ENCODE results near the gene HAL. TPM values are rescaled to one million over a fixed set of nuclear protein-coding genes. Genes with fewer than 3 reads are reported as not detected.

Gene HAL
- total RNA-seq, 1 experiment from 2014 or later: 0.39 TPM

- CTCF ChIA-PET: no interaction called here
- no peaks in the 10 kb centered on the region for H3K27me3 Mint-ChIP-seq (ENCODE audit: low read depth)
- no peaks in the 10 kb centered on the region for H3K4me1 Mint-ChIP-seq
- peaks cover 62% of the 10 kb centered on the region for H3K36me3 Mint-ChIP-seq
- DNase-seq (ENCODE audit: low spot score) (no peak), ATAC-seq (no peak)
- H3K9me3 Mint-ChIP-seq: no peaks in the 10 kb centered on the region
- H3K27ac Mint-ChIP-seq: no peak overlapping the region
- POLR2A ChIA-PET: no interaction called here
- H3K4me3 Mint-ChIP-seq: no peak overlapping the region
- TF ChIP-seq ZNF121 (CRISPR knock-in tag; IDR thresholded peaks at IDR 0.05): peak; percentile 84
- no peak for TF ChIP-seq TEAD1 (CRISPR knock-in tag; IDR thresholded peaks at IDR 0.05)
These were observed 29.4 kb upstream of the HAL start for GRCh38 chr12:96025518-96025917.

DNA sequence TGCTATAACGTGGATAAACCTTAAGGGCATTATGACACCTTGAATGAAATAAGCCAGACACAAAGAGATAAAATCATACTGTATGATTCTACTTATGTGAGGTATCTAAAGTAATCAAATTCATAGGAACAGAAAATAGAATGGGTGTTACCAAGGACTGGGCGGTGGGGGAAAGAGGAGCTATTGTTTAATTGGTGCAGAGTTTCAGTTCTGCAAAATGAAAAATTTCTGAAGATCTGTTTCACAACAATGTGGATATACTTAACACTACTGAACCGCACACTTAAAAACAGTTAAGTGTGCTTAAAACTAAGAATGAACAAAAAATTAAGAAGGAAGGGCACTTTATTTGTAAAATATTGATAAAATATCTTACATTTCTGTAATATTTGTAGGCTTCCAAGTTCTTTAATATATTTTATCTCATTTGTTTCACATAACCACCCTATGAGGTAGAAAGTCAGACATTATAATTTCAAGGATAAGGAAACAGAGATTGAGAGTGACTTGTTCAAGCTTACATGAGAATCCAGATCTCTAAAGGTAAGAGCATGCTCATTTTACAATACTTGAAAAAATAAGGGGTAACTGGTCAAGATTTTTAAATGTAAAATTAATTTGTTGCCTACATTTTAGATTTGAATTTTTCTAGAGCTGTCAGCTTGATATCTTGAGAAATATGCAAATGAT lies 24.3 kb upstream of the HAL start:
- DNase-seq (ENCODE audit: low spot score): no peak
- no peak overlapping the region for H3K27ac Mint-ChIP-seq
- H3K4me1 Mint-ChIP-seq: no peaks in the 10 kb centered on the region
- H3K27me3 Mint-ChIP-seq (ENCODE audit: low read depth): no peaks in the 10 kb centered on the region
- TF ChIP-seq, protein P1, sequence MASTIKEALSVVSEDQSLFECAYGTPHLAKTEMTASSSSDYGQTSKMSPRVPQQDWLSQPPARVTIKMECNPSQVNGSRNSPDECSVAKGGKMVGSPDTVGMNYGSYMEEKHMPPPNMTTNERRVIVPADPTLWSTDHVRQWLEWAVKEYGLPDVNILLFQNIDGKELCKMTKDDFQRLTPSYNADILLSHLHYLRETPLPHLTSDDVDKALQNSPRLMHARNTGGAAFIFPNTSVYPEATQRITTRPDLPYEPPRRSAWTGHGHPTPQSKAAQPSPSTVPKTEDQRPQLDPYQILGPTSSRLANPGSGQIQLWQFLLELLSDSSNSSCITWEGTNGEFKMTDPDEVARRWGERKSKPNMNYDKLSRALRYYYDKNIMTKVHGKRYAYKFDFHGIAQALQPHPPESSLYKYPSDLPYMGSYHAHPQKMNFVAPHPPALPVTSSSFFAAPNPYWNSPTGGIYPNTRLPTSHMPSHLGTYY (CRISPR knock-in tag; IDR thresholded peaks at IDR 0.05): no peak
- TF ChIP-seq MXD4 (CRISPR knock-in tag; IDR thresholded peaks at IDR 0.05; ENCODE audit: borderline replicate concordance) (no peak), ZNF423 (CRISPR knock-in tag; IDR thresholded peaks at IDR 0.05) (no peak), ZNF396 (CRISPR knock-in tag; IDR thresholded peaks at IDR 0.05; ENCODE audit: borderline replicate concordance) (no peak), ETV6 (CRISPR knock-in tag; IDR thresholded peaks at IDR 0.05) (no peak), GABPB1 (CRISPR knock-in tag; IDR thresholded peaks at IDR 0.05) (no peak), NFYB (CRISPR knock-in tag; conservative IDR thresholded peaks at IDR 0.05; ENCODE audit: low read depth) (no peak)
- H3K4me3 Mint-ChIP-seq: no peak overlapping the region
- peaks cover 78% of the 10 kb centered on the region for H3K36me3 Mint-ChIP-seq
- ChIA-PET CTCF (no interaction called here), POLR2A (no interaction called here)
- no peaks in the 10 kb centered on the region for H3K9me3 Mint-ChIP-seq
- ATAC-seq: no peak

- peak; percentile 50 for DNase-seq (ENCODE audit: low spot score)
- POLR2A ChIA-PET: no interaction called here
- peaks cover 71% of the 10 kb centered on the region for H3K36me3 Mint-ChIP-seq
- TF ChIP-seq SOX15 (CRISPR knock-in tag; IDR thresholded peaks at IDR 0.05) (no peak), NFE2L1 (CRISPR knock-in tag; IDR thresholded peaks at IDR 0.05) (no peak), HMGXB4 (CRISPR knock-in tag; IDR thresholded peaks at IDR 0.05) (no peak), E2F1 (CRISPR knock-in tag; IDR thresholded peaks at IDR 0.05) (no peak), OVOL2 (CRISPR knock-in tag; IDR thresholded peaks at IDR 0.05; ENCODE audit: borderline replicate concordance) (no peak), SMAD4 (CRISPR knock-in tag; IDR thresholded peaks at IDR 0.05) (no peak), ZNF232 (CRISPR knock-in tag; IDR thresholded peaks at IDR 0.05) (no peak), FOXK1 (CRISPR knock-in tag; IDR thresholded peaks at IDR 0.05) (no peak), CDX4 (CRISPR knock-in tag; IDR thresholded peaks at IDR 0.05; ENCODE audit: borderline replicate concordance) (no peak), ZNF121 (CRISPR knock-in tag; IDR thresholded peaks at IDR 0.05) (no peak), ZNF317 (CRISPR knock-in tag; IDR thresholded peaks at IDR 0.05; ENCODE audit: borderline replicate concordance, low read depth) (no peak)
- TF ChIP-seq, protein P2, sequence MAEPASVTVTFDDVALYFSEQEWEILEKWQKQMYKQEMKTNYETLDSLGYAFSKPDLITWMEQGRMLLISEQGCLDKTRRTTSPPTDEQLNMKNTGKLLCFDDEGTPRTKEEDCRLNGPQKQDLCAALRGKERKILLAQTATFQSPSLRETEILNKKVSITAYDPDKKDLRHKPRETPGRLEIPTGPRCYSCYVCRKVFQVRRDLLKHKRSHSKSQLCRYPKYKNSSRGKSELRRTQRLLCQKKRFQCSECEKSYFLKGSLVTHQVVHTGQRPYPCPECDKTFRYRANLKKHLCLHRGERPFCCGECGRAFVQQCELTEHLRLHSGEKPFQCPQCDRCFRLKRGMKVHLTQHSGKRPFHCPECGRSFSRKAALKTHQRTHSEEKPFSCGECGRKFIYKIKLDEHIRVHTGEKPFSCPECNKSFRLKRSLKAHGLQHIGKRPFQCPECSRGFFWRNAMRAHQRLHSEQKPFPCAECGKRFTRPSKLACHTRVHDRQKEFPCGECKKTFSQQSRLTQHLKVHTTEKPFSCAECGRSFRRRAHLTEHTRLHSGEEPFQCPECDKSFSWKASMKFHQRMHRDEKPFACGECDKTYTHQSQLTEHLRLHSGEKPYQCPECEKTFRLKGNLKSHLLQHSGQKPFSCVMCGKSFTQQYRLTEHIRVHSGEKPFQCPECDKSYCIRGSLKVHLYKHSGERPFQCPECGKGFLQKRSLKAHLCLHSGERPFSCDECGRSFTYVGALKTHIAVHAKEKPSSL (CRISPR knock-in tag; conservative IDR thresholded peaks at IDR 0.05): no peak
- TF ChIP-seq, protein P3, sequence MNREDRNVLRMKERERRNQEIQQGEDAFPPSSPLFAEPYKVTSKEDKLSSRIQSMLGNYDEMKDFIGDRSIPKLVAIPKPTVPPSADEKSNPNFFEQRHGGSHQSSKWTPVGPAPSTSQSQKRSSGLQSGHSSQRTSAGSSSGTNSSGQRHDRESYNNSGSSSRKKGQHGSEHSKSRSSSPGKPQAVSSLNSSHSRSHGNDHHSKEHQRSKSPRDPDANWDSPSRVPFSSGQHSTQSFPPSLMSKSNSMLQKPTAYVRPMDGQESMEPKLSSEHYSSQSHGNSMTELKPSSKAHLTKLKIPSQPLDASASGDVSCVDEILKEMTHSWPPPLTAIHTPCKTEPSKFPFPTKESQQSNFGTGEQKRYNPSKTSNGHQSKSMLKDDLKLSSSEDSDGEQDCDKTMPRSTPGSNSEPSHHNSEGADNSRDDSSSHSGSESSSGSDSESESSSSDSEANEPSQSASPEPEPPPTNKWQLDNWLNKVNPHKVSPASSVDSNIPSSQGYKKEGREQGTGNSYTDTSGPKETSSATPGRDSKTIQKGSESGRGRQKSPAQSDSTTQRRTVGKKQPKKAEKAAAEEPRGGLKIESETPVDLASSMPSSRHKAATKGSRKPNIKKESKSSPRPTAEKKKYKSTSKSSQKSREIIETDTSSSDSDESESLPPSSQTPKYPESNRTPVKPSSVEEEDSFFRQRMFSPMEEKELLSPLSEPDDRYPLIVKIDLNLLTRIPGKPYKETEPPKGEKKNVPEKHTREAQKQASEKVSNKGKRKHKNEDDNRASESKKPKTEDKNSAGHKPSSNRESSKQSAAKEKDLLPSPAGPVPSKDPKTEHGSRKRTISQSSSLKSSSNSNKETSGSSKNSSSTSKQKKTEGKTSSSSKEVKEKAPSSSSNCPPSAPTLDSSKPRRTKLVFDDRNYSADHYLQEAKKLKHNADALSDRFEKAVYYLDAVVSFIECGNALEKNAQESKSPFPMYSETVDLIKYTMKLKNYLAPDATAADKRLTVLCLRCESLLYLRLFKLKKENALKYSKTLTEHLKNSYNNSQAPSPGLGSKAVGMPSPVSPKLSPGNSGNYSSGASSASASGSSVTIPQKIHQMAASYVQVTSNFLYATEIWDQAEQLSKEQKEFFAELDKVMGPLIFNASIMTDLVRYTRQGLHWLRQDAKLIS (CRISPR knock-in tag; IDR thresholded peaks at IDR 0.05; ENCODE audit: borderline replicate concordance): no peak
These were observed 19.5 kb upstream of the HAL start for GRCh38 chr12:96015672-96016071.

More at GRCh38 chr12:96015672-96016071, 19.5 kb upstream of the HAL start:
- Mint-ChIP-seq H3K27ac (no peak overlapping the region), H3K9me3 (no peaks in the 10 kb centered on the region), H3K4me3 (no peak overlapping the region), H3K27me3 (ENCODE audit: low read depth) (no peaks in the 10 kb centered on the region), H3K4me1 (no peaks in the 10 kb centered on the region)
- CTCF ChIA-PET: interaction anchor here (1.5 kb wide), 1 partner anchor 17 kb away, joined by 5 read pairs; no protein-coding TSS in a partner anchor
- ATAC-seq: peak; percentile 66

Measured in WTC11 (cell line).